Smooth muscle cell (in vitro differentiated cells): ENCODE measurements around the gene SLX4IP. TPM values are rescaled to one million over a fixed set of nuclear protein-coding genes. Genes with fewer than 3 reads are reported as not detected.

Experiments used
- DNase-seq: peaks from one replicate; lab custom pipeline; 2025; ENCODE audit not compliant: unreplicated experiment; lab: John Stamatoyannopoulos, UW
- H2AFZ ChIP-seq: fragments of 200-600 bp; sonication (generic); 2 replicates; pipeline ENCODE4 v1.6.0; 2016; ENCODE audit warnings: antibody characterized with exemption, low read depth, mild to moderate bottlenecking
- H3F3A ChIP-seq: fragments of 200-600 bp; sonication (generic); 2 replicates; pipeline ENCODE4 v1.6.0; 2017; ENCODE audit warnings: antibody characterized with exemption, low read depth
- H3K27ac ChIP-seq: fragments of 200-600 bp; sonication (generic); 2 replicates; pipeline ENCODE4 v1.5.1; 2016; ENCODE audit warnings: low read depth, mild to moderate bottlenecking
- H3K27me3 ChIP-seq: fragments of 200-600 bp; sonication (generic); 2 replicates; pipeline ENCODE4 v1.6.1; 2016; ENCODE audit warnings: low read depth, mild to moderate bottlenecking
- H3K36me3 ChIP-seq: fragments of 200-600 bp; sonication (generic); 2 replicates; pipeline ENCODE4 v1.5.1; 2016; ENCODE audit warnings: low read depth
- H3K4me1 ChIP-seq: fragments of 200-600 bp; sonication (generic); 2 replicates; pipeline ENCODE4 v1.5.1; 2016; ENCODE audit warnings: low read depth
- H3K4me2 ChIP-seq: fragments of 200-600 bp; sonication (generic); 2 replicates; pipeline ENCODE4 v1.6.0; 2016; ENCODE audit warnings: mild to moderate bottlenecking
- H3K4me3 ChIP-seq: fragments of 200-600 bp; sonication (generic); 2 replicates; pipeline ENCODE4 v1.5.1; 2016; ENCODE audit warnings: mild to moderate bottlenecking
- H3K79me2 ChIP-seq: fragments of 200-600 bp; sonication (generic); 2 replicates; pipeline ENCODE4 v1.6.0; 2016; ENCODE audit warnings: low read depth, mild to moderate bottlenecking
- H3K9ac ChIP-seq: fragments of 200-600 bp; sonication (generic); 2 replicates; pipeline ENCODE4 v1.6.0; 2016; ENCODE audit warnings: low read depth
- H3K9me3 ChIP-seq: fragments of 200-600 bp; sonication (generic); replicated peaks from 2 replicates; pipeline ENCODE4 v1.5.1; 2016; ENCODE audit warnings: low read depth
- H4K20me1 ChIP-seq: fragments of 200-600 bp; sonication (generic); 2 replicates; pipeline ENCODE4 v1.6.0; 2016; ENCODE audit warnings: low read depth
- CTCF ChIP-seq: fragments of 200-600 bp; sonication (generic); IDR thresholded peaks from 2 replicates; pipeline ENCODE4 v1.5.1; 2017; ENCODE audit warnings: borderline replicate concordance, mild to moderate bottlenecking, antibody characterized with exemption; ENCODE audit not compliant: insufficient read depth, poor library complexity, severe bottlenecking
- WGBS: methylation state at CpG from one replicate; pipeline ENCODE4 v1.1.7; 2016; ENCODE audit warnings: low lambda C conversion rate; 5-methylcytosine and 5-hydroxymethylcytosine counted together
- polyA plus RNA-seq: library from polyadenylated mRNA; unstranded; fragments of >200 nt; fragmentation: Nextera tagmentation; extraction: Ambion mirVana; gene quantifications from 2 replicates; pipeline ENCODE4 v1.2.1, GENCODE V29; 2016
- total RNA-seq: library from RNA; depleted of rRNA; stranded (reverse); fragments of >200 nt; gene quantifications from 2 replicates; pipeline ENCODE4 v1.2.3, GENCODE V29; 2014

Gene SLX4IP
- total and polyA plus RNA-seq, 2 experiments from 2014 or later: 1.2 to 6.2 TPM

GRCh38 chr20:10565922-10566897 lies 131.1 kb downstream of the SLX4IP start:
- Histone ChIP-seq H3F3A (peaks cover 7% of the 10 kb centered on the region), H3K4me3 (no peak overlapping the region), H3K9me3 (no peaks in the 10 kb centered on the region), H3K27ac (peak overlapping the region; percentile 59), H3K4me1 (peaks cover 15% of the 10 kb centered on the region), H4K20me1 (no peaks in the 10 kb centered on the region), H3K9ac (no peak overlapping the region), H3K4me2 (peak overlapping the region; percentile 70), H3K36me3 (no peaks in the 10 kb centered on the region), H3K79me2 (no peaks in the 10 kb centered on the region), H3K27me3 (no peaks in the 10 kb centered on the region), H2AFZ (no peak overlapping the region)
- DNase-seq: no peak
- no peak for TF ChIP-seq CTCF
- WGBS: 88% methylated on average over 8 of the region's 8 CpGs

- no peak overlapping the region for H2AFZ ChIP-seq
- WGBS: 86% methylated on average over 3 of the region's 3 CpGs
- no peaks in the 10 kb centered on the region for H3K36me3 ChIP-seq
- H3K4me2 ChIP-seq: no peak overlapping the region
- no peak overlapping the region for H3K27ac ChIP-seq
- TF ChIP-seq CTCF: no peak
- H3F3A ChIP-seq: peaks cover 7% of the 10 kb centered on the region
- DNase-seq: no peak
- no peak overlapping the region for H3K4me3 ChIP-seq
- peaks cover 15% of the 10 kb centered on the region for H3K4me1 ChIP-seq
- no peaks in the 10 kb centered on the region for H3K27me3 ChIP-seq
- H3K9me3 ChIP-seq: no peaks in the 10 kb centered on the region
- no peaks in the 10 kb centered on the region for H4K20me1 ChIP-seq
- no peaks in the 10 kb centered on the region for H3K79me2 ChIP-seq
- no peak overlapping the region for H3K9ac ChIP-seq
Observed at GRCh38 chr20:10568032-10568431, 132.9 kb downstream of the SLX4IP start.

- no peak for TF ChIP-seq CTCF
- DNase-seq: no peak
- no peaks in the 10 kb centered on the region for H3K27me3 ChIP-seq
- no peaks in the 10 kb centered on the region for H3K79me2 ChIP-seq
- peaks cover 2% of the 10 kb centered on the region for H3K4me1 ChIP-seq
- H3K36me3 ChIP-seq: no peaks in the 10 kb centered on the region
- H3K4me2 ChIP-seq: no peak overlapping the region
- H3K9me3 ChIP-seq: no peaks in the 10 kb centered on the region
- H3K4me3 ChIP-seq: no peak overlapping the region
- H3F3A ChIP-seq: no peaks in the 10 kb centered on the region
- no peak overlapping the region for H3K9ac ChIP-seq
- no peak overlapping the region for H3K27ac ChIP-seq
- WGBS: 87% methylated on average over 1 of the region's 1 CpG
- H4K20me1 ChIP-seq: no peaks in the 10 kb centered on the region
- no peak overlapping the region for H2AFZ ChIP-seq
Observed at GRCh38 chr20:10571313-10571815, 136.3 kb downstream of the SLX4IP start.
